NOMO-1 treated with DMSO at 0.1 percent for 48 hours (cell line): ENCODE data around the gene KHDC3L.

Experiments used
- DNase-seq: peaks from one replicate; lab custom pipeline; 2025; ENCODE audit not compliant: unreplicated experiment; lab: John Stamatoyannopoulos, UW

The KHDC3L gene

GRCh38 chr6:73362358-73362757 lies at the start of gene KHDC3L:
Gene KHDC3L (plus strand): TSS chr6:73362658. CDS start chr6:73362730, 72 bp downstream.
- no peak for DNase-seq

GRCh38 chr6:73314577-73315492 lies 47.6 kb upstream of the KHDC3L start:
- no peak for DNase-seq

- no peak for DNase-seq
These were observed 39.1 kb upstream of the KHDC3L start for GRCh38 chr6:73323323-73323722.

- no peak for DNase-seq
These were observed 36.8 kb upstream of the KHDC3L start for GRCh38 chr6:73325656-73326055.

GRCh38 chr6:73328790-73329189 lies 33.7 kb upstream of the KHDC3L start:
- DNase-seq: no peak

- no peak for DNase-seq
These were observed 33.3 kb upstream of the KHDC3L start for GRCh38 chr6:73329201-73329600.

GRCh38 chr6:73339340-73339739 lies 23.1 kb upstream of the KHDC3L start:
- no peak for DNase-seq

GRCh38 chr6:73340048-73340447 lies 22.4 kb upstream of the KHDC3L start:
- DNase-seq: no peak

GRCh38 chr6:73341335-73341734 lies 21.1 kb upstream of the KHDC3L start:
- DNase-seq: peak; percentile 68

GRCh38 chr6:73342174-73342573 lies 20.3 kb upstream of the KHDC3L start:
- DNase-seq: no peak

- DNase-seq: no peak
These were observed 19.3 kb upstream of the KHDC3L start for GRCh38 chr6:73343164-73343563.

GRCh38 chr6:73348550-73349204 lies 13.8 kb upstream of the KHDC3L start:
- DNase-seq: no peak

- no peak for DNase-seq
These were observed 13.1 kb upstream of the KHDC3L start for GRCh38 chr6:73349311-73349710.

GRCh38 chr6:73353636-73354593 lies 8.5 kb upstream of the KHDC3L start, which contains the start of gene DPPA5:
Gene DPPA5 (minus strand): TSS chr6:73354276. CDS start chr6:73354225, 51 bp downstream.
- no peak for DNase-seq

GRCh38 chr6:73362869-73363536 lies 545 bp downstream of the KHDC3L start:
- DNase-seq: no peak

GRCh38 chr6:73363537-73363875 lies 1.0 kb downstream of the KHDC3L start:
- no peak for DNase-seq

GRCh38 chr6:73364121-73364520 lies 1.7 kb downstream of the KHDC3L start:
- no peak for DNase-seq

- no peak for DNase-seq
These were observed 2.1 kb downstream of the KHDC3L start for GRCh38 chr6:73364549-73364948.

- no peak for DNase-seq
These were observed 5.4 kb downstream of the KHDC3L start for GRCh38 chr6:73367761-73368355.

GRCh38 chr6:73368675-73369074 lies 6.2 kb downstream of the KHDC3L start:
- no peak for DNase-seq
